Measurements from ENCODE around the gene ELF3.
"Not testable (repeated sequence)": the region's sequence is repeated elsewhere in the genome, so short reads cannot be mapped to it uniquely, and the experiment has no call there.

DNA sequence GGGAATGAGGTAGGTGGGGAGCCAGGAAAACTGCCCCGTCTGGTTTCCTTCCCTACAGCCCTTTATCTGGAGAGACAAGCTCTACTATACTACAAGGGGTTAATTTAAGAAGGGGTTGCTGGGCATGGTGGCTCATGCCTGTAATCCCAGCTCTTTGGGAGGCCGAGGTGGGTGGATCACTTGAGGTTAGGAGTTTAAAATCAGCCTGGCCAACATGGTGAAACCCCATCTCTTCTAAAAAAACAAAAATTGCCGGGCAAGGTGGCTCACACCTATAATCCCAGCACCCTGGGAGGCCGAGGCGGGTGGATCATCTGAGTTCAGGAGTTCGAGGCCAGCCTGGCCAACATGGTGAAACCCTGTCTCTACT lies 46.9 kb downstream of the ELF3 start:
- not testable (repeated sequence) for TF ChIP-seq CTCF, EP300, POLR2A, POLR2AphosphoS5 (IDR thresholded peaks at IDR 0.05)
